Activated T-helper 17 cell treated with anti-CD3 and anti-CD28 coated beads, Interleukin-2, amount 50 U/mL, for 72 hours (primary cell): ENCODE data around the gene SLC6A11. TPM values are rescaled to one million over a fixed set of nuclear protein-coding genes. Genes with fewer than 3 reads are reported as not detected.

ENCODE experiments used
- ATAC-seq: fragments of 150-1000 bp; cut with Tn5 transposase; replicated peaks from 2 replicates; pipeline ENCODE4 v1.10.0; 2021; ENCODE audit warnings: mild to moderate bottlenecking, moderate library complexity
- H3K27ac Mint-ChIP-seq: one replicate; pipeline ENCODE4 v1.8.0; 2022; ENCODE audit warnings: mixed read lengths
- H3K27me3 Mint-ChIP-seq: one replicate; pipeline ENCODE4 v1.8.0; 2022; ENCODE audit warnings: mixed read lengths
- H3K36me3 Mint-ChIP-seq: one replicate; pipeline ENCODE4 v1.8.0; 2022; ENCODE audit warnings: low read depth, mild to moderate bottlenecking, mixed read lengths
- H3K4me1 Mint-ChIP-seq: one replicate; pipeline ENCODE4 v1.8.0; 2022; ENCODE audit warnings: mixed read lengths
- H3K4me3 Mint-ChIP-seq: one replicate; pipeline ENCODE4 v1.8.0; 2022; ENCODE audit warnings: mild to moderate bottlenecking, mixed read lengths
- H3K9me3 Mint-ChIP-seq: one replicate; pipeline ENCODE4 v1.8.0; 2022; ENCODE audit warnings: mixed read lengths
- total RNA-seq, 2 donors: library from RNA; stranded (reverse); gene quantifications; one replicate each; pipeline ENCODE4 v1.2.3, GENCODE V29; 2022

The SLC6A11 gene
- total RNA-seq, 2 donors from 2014 or later: not detected

DNA sequence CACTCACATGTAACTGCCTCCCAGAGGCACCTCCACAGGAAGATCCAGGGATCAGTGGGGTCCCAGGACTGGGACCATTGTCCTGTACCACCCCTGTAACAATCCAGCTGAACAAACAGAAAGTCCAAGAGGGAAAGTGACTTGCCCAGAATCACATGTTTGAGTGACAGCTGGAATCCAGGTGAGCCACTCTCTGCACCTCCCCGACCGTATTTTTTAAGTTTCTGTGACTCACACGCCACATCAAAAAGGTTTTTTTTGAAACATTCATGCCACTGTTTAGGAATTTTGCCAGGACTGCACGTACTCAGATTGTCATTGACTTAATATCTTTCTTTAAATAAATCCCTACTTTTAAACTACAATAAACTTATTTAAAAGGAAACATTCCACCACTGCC is 166.8 kb downstream of the SLC6A11 start:
- peaks cover 12% of the 10 kb centered on the region for H3K27me3 Mint-ChIP-seq
- no peak overlapping the region for H3K4me3 Mint-ChIP-seq
- ATAC-seq: peak; percentile 38
- H3K9me3 Mint-ChIP-seq: no peaks in the 10 kb centered on the region
- H3K36me3 Mint-ChIP-seq: no peaks in the 10 kb centered on the region
- H3K4me1 Mint-ChIP-seq: no peaks in the 10 kb centered on the region
- H3K27ac Mint-ChIP-seq: no peak overlapping the region

- peak; percentile 56 for ATAC-seq
- Mint-ChIP-seq H3K4me3 (no peak overlapping the region), H3K9me3 (no peaks in the 10 kb centered on the region), H3K27ac (no peak overlapping the region), H3K27me3 (peaks cover 8% of the 10 kb centered on the region), H3K36me3 (no peaks in the 10 kb centered on the region), H3K4me1 (no peaks in the 10 kb centered on the region)
Observed at GRCh38 chr3:10983219-10983916, 167.3 kb downstream of the SLC6A11 start.

GRCh38 chr3:10984371-10984896 is 168.4 kb downstream of the SLC6A11 start:
- Mint-ChIP-seq H3K9me3 (no peaks in the 10 kb centered on the region), H3K4me3 (no peak overlapping the region), H3K4me1 (no peaks in the 10 kb centered on the region), H3K27ac (no peak overlapping the region), H3K36me3 (no peaks in the 10 kb centered on the region), H3K27me3 (peaks cover 11% of the 10 kb centered on the region)
- no peak for ATAC-seq

DNA sequence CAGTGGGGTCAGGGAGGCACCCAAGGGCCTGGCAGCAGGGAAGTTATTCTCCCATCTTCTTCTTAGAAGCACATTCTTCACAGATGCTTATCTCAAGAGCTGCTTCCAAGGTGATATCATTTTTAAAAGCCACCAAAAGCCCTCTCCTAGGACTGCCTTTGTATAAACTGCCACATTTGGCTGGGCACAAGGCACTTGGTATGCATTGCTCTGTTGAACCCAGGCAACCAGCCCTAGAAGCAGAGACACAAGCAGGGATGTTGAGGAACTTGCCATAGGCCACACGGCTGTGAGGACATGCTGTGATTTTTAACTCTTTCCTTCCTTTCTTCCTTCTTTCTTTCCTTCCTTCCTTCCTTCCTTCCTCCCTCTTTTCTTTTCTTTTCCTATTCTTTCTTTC is 169.2 kb downstream of the SLC6A11 start:
- no peak for ATAC-seq
- H3K27me3 Mint-ChIP-seq: peaks cover 15% of the 10 kb centered on the region

DNA sequence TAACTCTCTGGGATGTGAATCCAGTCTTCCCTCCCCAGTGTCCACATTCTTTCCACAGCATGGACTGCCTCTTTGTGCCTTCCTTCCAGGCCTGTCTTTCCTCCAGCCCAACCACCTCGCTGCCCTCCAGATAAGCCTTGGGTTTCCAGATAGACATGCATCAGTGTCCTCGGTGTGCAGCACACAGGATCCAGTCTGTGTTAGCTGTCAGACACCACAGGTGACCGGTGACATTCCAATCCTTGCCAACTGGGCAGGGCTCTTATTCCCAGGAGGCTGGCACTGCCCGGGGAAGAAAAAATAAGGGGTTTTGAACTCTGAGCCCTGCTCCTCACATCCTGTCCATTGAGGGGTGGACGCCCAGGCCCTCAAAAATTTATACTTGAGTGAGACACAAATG is 170.6 kb downstream of the SLC6A11 start:
- Mint-ChIP-seq H3K9me3 (no peaks in the 10 kb centered on the region), H3K36me3 (no peaks in the 10 kb centered on the region), H3K4me3 (no peak overlapping the region), H3K27me3 (peaks cover 29% of the 10 kb centered on the region), H3K27ac (no peak overlapping the region), H3K4me1 (no peaks in the 10 kb centered on the region)
- no peak for ATAC-seq

More for the DNA sequence above, 169.2 kb downstream of the SLC6A11 start:
- H3K4me3 Mint-ChIP-seq: no peak overlapping the region
- no peaks in the 10 kb centered on the region for H3K4me1 Mint-ChIP-seq
- H3K36me3 Mint-ChIP-seq: no peaks in the 10 kb centered on the region
- H3K9me3 Mint-ChIP-seq: no peaks in the 10 kb centered on the region
- H3K27ac Mint-ChIP-seq: no peak overlapping the region

DNA sequence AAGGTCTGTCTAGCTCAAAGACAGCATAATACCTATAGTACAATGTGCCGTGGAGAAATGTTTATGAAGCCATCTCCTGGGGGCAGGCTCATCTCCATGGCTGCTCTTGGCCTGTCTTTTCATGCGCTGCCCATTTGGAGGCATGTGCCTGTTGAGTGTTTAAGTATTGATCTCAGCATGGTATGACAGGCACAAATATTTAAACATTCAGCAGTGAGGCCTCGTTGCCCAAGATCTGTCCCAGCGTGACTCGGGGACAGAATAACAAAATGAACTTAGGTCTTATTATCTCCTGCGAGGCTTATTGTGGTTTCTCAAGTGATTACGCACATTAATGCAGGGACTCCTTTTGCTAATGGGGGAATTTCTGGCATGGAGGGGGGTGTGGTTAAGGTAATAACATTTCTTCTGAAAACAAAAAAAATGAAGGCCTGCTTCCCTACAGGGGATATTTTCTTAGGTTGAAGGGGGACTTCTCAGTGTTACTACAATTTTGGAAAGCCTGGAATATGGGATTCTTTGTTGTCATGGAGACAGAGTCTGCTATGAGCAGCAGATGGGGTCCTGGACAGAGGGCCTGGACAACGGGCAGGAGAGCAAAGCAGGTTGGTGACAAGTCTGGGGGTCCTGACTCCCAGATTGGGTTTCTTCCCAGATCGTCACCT is 172.1 kb downstream of the SLC6A11 start:
- H3K36me3 Mint-ChIP-seq: no peaks in the 10 kb centered on the region
- H3K4me3 Mint-ChIP-seq: no peak overlapping the region
- no peaks in the 10 kb centered on the region for H3K9me3 Mint-ChIP-seq
- ATAC-seq: no peak
- H3K4me1 Mint-ChIP-seq: peaks cover 5% of the 10 kb centered on the region
- peaks cover 31% of the 10 kb centered on the region for H3K27me3 Mint-ChIP-seq
- H3K27ac Mint-ChIP-seq: no peak overlapping the region

DNA sequence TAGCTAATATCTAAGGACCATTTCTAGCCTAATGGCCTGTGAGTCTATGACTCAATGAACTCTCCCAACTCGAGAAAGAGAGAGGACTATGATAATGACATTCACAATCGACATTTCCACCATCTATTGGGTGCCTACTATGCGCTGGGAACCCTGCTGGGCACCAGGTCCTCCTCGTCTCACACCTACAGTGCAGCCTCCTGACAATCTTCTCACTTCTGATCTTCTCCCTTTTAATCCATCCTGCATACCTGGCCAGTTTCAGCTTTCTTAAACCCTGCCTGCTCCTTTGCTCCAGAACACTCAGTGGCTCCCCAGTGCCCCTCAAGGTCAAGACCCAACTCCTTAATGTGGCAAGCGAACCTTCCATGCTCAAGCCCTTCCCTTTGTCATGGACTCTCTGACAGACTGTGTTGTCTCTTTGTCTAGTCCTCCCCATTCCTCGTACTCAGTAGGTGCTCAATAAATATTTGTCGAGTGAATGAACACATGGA is 173.0 kb downstream of the SLC6A11 start:
- no peak overlapping the region for H3K27ac Mint-ChIP-seq

More for the DNA sequence above, 173.0 kb downstream of the SLC6A11 start:
- H3K4me3 Mint-ChIP-seq: no peak overlapping the region
- peaks cover 36% of the 10 kb centered on the region for H3K27me3 Mint-ChIP-seq
- H3K36me3 Mint-ChIP-seq: no peaks in the 10 kb centered on the region
- no peaks in the 10 kb centered on the region for H3K9me3 Mint-ChIP-seq
- ATAC-seq: no peak
- peaks cover 5% of the 10 kb centered on the region for H3K4me1 Mint-ChIP-seq

Other genes with a start within 250 kb of the SLC6A11 start
- gene SLC6A1, start 176.5 kb downstream of the SLC6A11 start, total RNA-seq: not detected